GM21528 (cell line): ENCODE data around the gene NUP88.
A peak's percentile ranks its signal among the peaks of the same experiment; 100 is the strongest.
"Not testable (repeated sequence)": the region's sequence is repeated elsewhere in the genome, so short reads cannot be mapped to it uniquely, and the experiment has no call there.

Experiments used
- ATAC-seq: cut with Tn5 transposase; IDR thresholded peaks from one replicate; pipeline ENCODE4 v1.9.1; 2021; ENCODE audit warnings: mild to moderate bottlenecking, moderate library complexity; ENCODE audit not compliant: unreplicated experiment, low FRiP score

The NUP88 gene

GRCh38 chr17:5419356-5419958, at the start of gene NUP88:
TSS of gene NUP88 (minus strand) at chr17:5419662. CDS start at chr17:5419650, 12 bp downstream.
- peak; percentile 88 for ATAC-seq

GRCh38 chr17:5468075-5468473, 48.6 kb upstream of the NUP88 start:
- ATAC-seq = no peak

- ATAC-seq = no peak
Observed at GRCh38 chr17:5467416-5467815, 48.0 kb upstream of the NUP88 start.

GRCh38 chr17:5466295-5466694, 46.8 kb upstream of the NUP88 start:
- no peak for ATAC-seq

GRCh38 chr17:5464717-5465507, 45.5 kb upstream of the NUP88 start:
- ATAC-seq = no peak

- ATAC-seq = no peak
Observed at GRCh38 chr17:5446786-5447185, 27.3 kb upstream of the NUP88 start.

- ATAC-seq = no peak
Observed at GRCh38 chr17:5444209-5444608, 24.7 kb upstream of the NUP88 start.

- no peak for ATAC-seq
Observed at GRCh38 chr17:5443728-5444127, 24.3 kb upstream of the NUP88 start.

GRCh38 chr17:5439446-5439764, 19.9 kb upstream of the NUP88 start:
- ATAC-seq = peak; percentile 22

- peak; percentile 75 for ATAC-seq
Observed at GRCh38 chr17:5438716-5439445, 19.4 kb upstream of the NUP88 start, which contains the start of gene C1QBP. TSS of gene C1QBP (minus strand) at chr17:5439155. CDS start at chr17:5439073, 82 bp downstream.

GRCh38 chr17:5437721-5438317, 18.4 kb upstream of the NUP88 start:
- no peak for ATAC-seq

- ATAC-seq = not testable (repeated sequence)
Observed at GRCh38 chr17:5435781-5436315, 16.4 kb upstream of the NUP88 start.

GRCh38 chr17:5434984-5435383, 15.5 kb upstream of the NUP88 start:
- ATAC-seq = no peak

- ATAC-seq = no peak
Observed at GRCh38 chr17:5431949-5432556, 12.6 kb upstream of the NUP88 start.

GRCh38 chr17:5431234-5431633, 11.8 kb upstream of the NUP88 start:
- not testable (repeated sequence) for ATAC-seq

- ATAC-seq = no peak
Observed at GRCh38 chr17:5430413-5430999, 11.0 kb upstream of the NUP88 start.

GRCh38 chr17:5429191-5429887, 9.9 kb upstream of the NUP88 start:
- ATAC-seq = no peak

- ATAC-seq = no peak
Observed at GRCh38 chr17:5425826-5426225, 6.4 kb upstream of the NUP88 start.

- no peak for ATAC-seq
Observed at GRCh38 chr17:5424909-5425308, 5.4 kb upstream of the NUP88 start.
